Spleen (tissue), 7 donors: ENCODE data around the gene HOXD4.

Experiments used
- POLR2AphosphoS5 ChIP-seq, 3 donors: sonication (generic); formaldehyde crosslinking; IDR thresholded peaks; one replicate each; pipeline ENCODE4 v1.5.1; 2017; ENCODE audit warnings: antibody characterized with exemption in 3 of 3
- TF ChIP-seq, protein P1 (sequence below), 11 experiments: fragments of 200-600 bp in 7 of 11; fragments of 450-650 bp in 4 of 11; sonication (generic) in 4 of 11; IDR thresholded peaks in 8 of 11; conservative IDR thresholded peaks in 3 of 11; 1 replicate in 7 of 11; 2 replicates in 4 of 11; pipeline versions ENCODE4 v1.4.0 to v1.8.0; 2016 to 2021; ENCODE audit warnings: antibody characterized with exemption in 11 of 11, inconsistent platforms in 4 of 11, mild to moderate bottlenecking in 1 of 11
- donor health status: DM: no; HTN: no; CAD: no; lungs with moderate emphysema.
- donor health status: DM: no; HTN: no; CAD: no.
- donor health status: DM: no; HTN: no; CAD: no.

DNA sequence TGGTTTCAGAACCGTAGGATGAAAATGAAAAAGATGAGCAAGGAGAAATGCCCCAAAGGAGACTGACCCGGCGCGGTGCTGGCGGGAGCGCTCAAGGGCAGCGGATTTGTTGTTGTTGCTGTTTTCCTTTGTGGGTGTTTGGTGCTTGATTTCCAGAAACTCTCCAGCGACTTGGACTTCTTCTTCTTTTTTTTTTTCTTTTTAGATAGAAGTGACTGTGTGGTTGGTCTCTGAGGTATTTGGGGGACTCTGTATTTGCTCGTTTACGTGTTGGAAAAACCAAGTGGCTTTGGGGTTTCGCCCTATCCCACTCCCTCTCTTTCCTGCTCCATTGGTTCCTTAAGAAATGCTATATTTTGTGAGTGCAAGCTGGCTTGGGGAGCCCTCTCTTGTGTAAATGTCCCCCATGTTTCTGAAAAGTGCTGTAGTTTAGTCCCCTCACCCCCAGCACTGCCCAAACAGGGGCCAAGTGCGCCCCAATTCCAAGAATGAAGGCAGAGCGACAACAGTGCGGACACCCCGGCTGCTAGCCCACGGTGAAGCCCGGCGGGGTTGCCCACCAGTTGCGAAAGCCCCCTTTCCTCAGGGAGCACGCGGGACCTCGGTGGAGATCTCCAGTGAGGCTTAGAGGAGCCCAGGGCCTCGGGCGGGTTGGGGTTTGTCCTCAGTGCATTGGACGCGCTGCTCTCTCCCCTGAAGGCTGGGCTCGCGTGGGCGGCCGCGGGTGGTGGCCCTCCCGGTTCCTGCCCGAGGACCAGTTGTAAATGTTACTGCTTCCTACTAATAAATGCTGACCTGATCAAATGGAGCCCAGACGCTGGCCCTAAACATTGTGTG is 27.0 kb upstream of the HOXD4 start:
- TF ChIP-seq, protein P1, sequence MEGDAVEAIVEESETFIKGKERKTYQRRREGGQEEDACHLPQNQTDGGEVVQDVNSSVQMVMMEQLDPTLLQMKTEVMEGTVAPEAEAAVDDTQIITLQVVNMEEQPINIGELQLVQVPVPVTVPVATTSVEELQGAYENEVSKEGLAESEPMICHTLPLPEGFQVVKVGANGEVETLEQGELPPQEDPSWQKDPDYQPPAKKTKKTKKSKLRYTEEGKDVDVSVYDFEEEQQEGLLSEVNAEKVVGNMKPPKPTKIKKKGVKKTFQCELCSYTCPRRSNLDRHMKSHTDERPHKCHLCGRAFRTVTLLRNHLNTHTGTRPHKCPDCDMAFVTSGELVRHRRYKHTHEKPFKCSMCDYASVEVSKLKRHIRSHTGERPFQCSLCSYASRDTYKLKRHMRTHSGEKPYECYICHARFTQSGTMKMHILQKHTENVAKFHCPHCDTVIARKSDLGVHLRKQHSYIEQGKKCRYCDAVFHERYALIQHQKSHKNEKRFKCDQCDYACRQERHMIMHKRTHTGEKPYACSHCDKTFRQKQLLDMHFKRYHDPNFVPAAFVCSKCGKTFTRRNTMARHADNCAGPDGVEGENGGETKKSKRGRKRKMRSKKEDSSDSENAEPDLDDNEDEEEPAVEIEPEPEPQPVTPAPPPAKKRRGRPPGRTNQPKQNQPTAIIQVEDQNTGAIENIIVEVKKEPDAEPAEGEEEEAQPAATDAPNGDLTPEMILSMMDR (IDR thresholded peaks at IDR 0.05 in 8 of 11, conservative IDR thresholded peaks at IDR 0.05 in 3 of 11), result no peak
- TF ChIP-seq POLR2AphosphoS5 (IDR thresholded peaks at IDR 0.05), result no peak
